ENCODE measurements around the gene ARL4C. TPM values are rescaled to one million over a fixed set of nuclear protein-coding genes. Genes with fewer than 3 reads are reported as not detected.
A peak's percentile ranks its signal among the peaks of the same experiment; 100 is the strongest.

Gene ARL4C
- total and polyA plus RNA-seq, 12 donors, result 1.0 to 13.3 (median 2.9) TPM

DNA sequence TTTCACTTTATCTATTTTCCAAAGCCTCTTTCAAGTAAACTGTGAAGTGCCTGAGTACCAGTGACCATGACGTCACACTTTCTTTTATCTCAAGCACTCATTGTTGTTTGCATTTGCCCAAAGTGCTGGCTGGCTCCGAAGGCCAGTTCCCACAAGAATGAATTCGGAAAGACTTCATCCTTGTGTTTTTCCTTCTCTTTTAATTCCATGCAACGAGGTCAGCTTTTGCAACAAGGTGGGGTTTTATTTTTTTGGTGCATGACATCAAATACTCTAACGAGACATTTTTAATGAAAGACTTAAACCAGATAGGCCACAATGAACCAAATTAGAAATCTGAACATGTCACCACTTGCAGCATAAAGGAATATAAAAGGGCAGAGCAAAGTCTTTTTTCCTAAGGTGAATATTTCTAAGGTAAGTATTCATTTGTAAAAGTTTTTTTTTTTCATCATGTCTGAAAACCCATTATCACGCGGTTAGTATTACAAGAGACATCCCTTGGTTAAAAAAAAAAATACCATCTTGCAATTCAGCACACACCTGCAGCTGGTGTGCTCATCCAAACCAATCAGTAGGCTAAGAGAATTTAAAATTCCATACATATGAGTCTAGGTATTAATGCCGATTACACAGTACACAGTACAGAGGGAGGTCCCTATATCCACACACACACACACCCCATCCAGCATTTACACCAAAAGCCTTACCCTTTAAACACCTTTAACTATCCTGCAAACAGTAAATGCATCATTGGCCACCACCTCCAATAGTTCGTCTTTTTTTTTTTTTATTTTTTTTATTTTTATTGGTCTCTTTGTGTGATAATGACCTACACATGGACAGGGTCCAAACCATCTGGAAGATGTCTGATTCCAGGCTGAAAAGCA lies 2.3 kb downstream of the ARL4C start:
- Histone ChIP-seq H3K36me3 (no peaks in the 10 kb centered on the region), H3K9me3 (no peaks in the 10 kb centered on the region), H3K27ac (peak overlapping the region in 3 of 10 donors; percentile 42 to 93 (median 69)), H3K4me3 (peak overlapping the region; percentile 30 to 80 (median 64)), H3K4me1 (peaks cover 7 to 46% (median 27%) of the 10 kb centered on the region in 9 donors), H3K27me3 (peaks cover 0 to 26% (median 16%) of the 10 kb centered on the region in 7 donors)
- no peak for TF ChIP-seq CTCF (IDR thresholded peaks at IDR 0.05)
- DNase-seq (no peak), ATAC-seq (no peak)
- intact Hi-C loops (cut with DNase I), result loop anchor here in 4 of 10 donors (5.0 kb wide), 3 partner anchors 57 to 207 kb away; no protein-coding TSS in a partner anchor
- WGBS, 2 donors, result 43 to 46% methylated on average over 9 of the region's 9 CpGs

DNA sequence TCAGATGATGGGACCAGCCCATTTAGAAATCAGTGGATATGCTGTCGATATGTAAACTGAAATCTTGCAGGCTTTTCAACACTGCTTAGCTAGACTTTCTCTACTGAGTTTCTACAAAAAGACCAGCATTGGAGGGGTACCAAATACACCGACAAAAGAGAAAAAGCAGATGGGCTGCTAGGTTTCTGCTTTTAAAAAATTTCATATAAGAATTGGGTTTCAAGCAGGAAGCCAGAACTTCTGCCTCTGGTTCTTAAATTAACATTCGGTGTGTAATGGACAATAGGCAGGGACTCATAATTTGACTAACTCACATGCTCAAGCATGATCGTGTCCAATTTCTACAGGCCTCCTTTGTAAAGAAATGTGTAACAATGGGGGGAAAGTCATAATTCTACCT lies 3.1 kb downstream of the ARL4C start:
- no peak for DNase-seq
- Histone ChIP-seq H3K9me3 (no peaks in the 10 kb centered on the region), H3K27me3 (peaks cover 0 to 26% (median 16%) of the 10 kb centered on the region in 7 donors), H3K36me3 (no peaks in the 10 kb centered on the region), H3K27ac (peak overlapping the region in 1 of 10 donors; percentile 93), H3K4me3 (peak overlapping the region in 7 of 10 donors; percentile 14 to 80 (median 68)), H3K4me1 (peaks cover 7 to 50% (median 27%) of the 10 kb centered on the region in 9 donors)
- TF ChIP-seq CTCF (IDR thresholded peaks at IDR 0.05), result no peak
- ATAC-seq, result no peak
- 64 to 66% methylated on average over 4 of the region's 4 CpGs for WGBS, 2 donors
- intact Hi-C loops (cut with DNase I), result loop anchor here in 1 of 10 donors (5.0 kb wide), 1 partner anchor 56 kb away; no protein-coding TSS in a partner anchor

DNA sequence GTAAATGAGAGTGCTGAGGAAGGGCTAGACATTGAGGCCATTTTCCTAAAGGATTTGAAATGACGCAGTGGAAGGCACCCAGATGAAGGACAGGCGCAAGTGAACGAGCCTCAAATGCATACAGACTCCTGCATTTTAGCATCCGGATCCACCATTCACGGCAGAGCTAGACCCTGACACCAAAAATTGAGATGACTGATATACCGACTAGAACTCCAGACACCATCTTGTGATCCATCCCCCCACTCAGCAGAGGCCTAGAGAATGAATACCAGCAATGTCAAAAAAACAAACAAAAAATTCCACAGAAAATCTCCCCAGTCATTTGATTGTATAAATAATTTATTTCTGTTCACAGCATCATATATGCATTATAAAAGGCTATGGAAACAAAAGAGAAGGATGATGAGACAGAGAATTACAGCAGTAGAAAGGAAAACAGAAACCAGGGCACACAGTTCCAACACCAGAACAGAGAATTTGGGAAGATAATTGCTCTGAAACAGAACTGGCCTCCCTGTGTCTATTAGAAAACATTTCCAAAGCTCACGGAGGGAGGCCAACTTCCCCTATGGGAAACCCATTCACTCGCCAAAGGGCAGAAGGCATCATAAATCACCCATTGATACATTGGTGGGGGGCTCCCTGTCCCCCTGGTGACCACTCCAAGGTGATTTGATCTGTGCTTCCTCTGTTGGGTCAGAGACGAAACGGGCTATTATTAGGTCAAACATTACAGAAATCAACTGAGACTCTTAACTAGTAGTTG lies 4.0 kb downstream of the ARL4C start:
- peak overlapping the region in 5 of 10 donors; percentile 15 to 80 (median 68) for H3K4me3 ChIP-seq
- peaks cover 7 to 56% (median 27%) of the 10 kb centered on the region in 9 donors for H3K4me1 ChIP-seq
- no peak for ATAC-seq
- no peak for TF ChIP-seq CTCF (IDR thresholded peaks at IDR 0.05)
- peaks cover 0 to 26% (median 16%) of the 10 kb centered on the region in 7 donors for H3K27me3 ChIP-seq
- H3K36me3 ChIP-seq, result no peaks in the 10 kb centered on the region
- intact Hi-C loops (cut with DNase I), result loop anchor here in 1 of 10 donors (5.0 kb wide), 1 partner anchor 56 kb away; no protein-coding TSS in a partner anchor
- DNase-seq, result no peak
- WGBS, 2 donors, result 91 to 92% methylated on average over 10 of the region's 10 CpGs
- peak overlapping the region in 3 of 10 donors; percentile 1 to 93 (median 5) for H3K27ac ChIP-seq
- no peaks in the 10 kb centered on the region for H3K9me3 ChIP-seq

DNA sequence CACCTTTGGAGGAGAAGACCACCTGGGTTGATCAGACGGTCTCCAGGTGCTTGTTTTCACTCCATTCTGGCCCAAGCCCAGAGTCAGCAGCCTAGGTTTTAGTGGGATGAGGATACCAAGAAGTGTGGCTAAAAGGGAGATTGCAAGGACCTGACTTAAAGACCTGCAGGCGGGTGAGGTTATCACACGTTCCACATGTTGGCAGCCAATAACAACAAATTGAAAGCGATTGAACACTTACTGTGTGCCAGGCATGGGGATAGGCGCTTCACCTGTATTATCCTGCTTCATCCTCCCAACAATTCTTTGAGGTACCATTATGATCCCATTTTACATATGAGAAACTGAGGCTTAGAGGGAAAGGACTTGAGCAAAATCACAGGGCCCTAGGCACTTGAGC lies 5.0 kb downstream of the ARL4C start:
- H3K9me3 ChIP-seq, result no peaks in the 10 kb centered on the region
- ATAC-seq, result no peak
- no peak for DNase-seq
- TF ChIP-seq CTCF (IDR thresholded peaks at IDR 0.05), result no peak
- H3K27ac ChIP-seq, result peak overlapping the region in 1 of 10 donors; percentile 93
- peaks cover 0 to 26% (median 17%) of the 10 kb centered on the region in 7 donors for H3K27me3 ChIP-seq
- 92% methylated on average over 5 of the region's 5 CpGs for WGBS, 2 donors
- peaks cover 7 to 56% (median 23%) of the 10 kb centered on the region in 9 donors for H3K4me1 ChIP-seq
- H3K36me3 ChIP-seq, result no peaks in the 10 kb centered on the region
- H3K4me3 ChIP-seq, result peak overlapping the region in 1 of 10 donors; percentile 80
- intact Hi-C loops (cut with DNase I), result loop anchor here in 1 of 10 donors (5.0 kb wide), 1 partner anchor 55 kb away; no protein-coding TSS in a partner anchor

Data from heart right ventricle (tissue), 16 donors.